Iris pigment epithelial cell (primary cell): Measurements from ENCODE around the gene PHF2.

ENCODE experiments used
- DNase-seq: peaks from one replicate; pipeline ENCODE4 v3.0.0-alpha.2; 2011; ENCODE audit warnings: low read depth

PHF2 gene

GRCh38 chr9:93601063-93601462, 24.7 kb downstream of the PHF2 start:
- DNase-seq: no peak

- DNase-seq: no peak
Measured at GRCh38 chr9:93601666-93602065, 25.3 kb downstream of the PHF2 start.

- no peak for DNase-seq
Measured at GRCh38 chr9:93603011-93603410, 26.6 kb downstream of the PHF2 start.

- DNase-seq: no peak
Measured at GRCh38 chr9:93603906-93604326, 27.5 kb downstream of the PHF2 start.

GRCh38 chr9:93606187-93606586, 29.8 kb downstream of the PHF2 start:
- no peak for DNase-seq

GRCh38 chr9:93610206-93610605, 33.8 kb downstream of the PHF2 start:
- DNase-seq: no peak

- DNase-seq: no peak
Measured at GRCh38 chr9:93612052-93612795, 35.8 kb downstream of the PHF2 start.

GRCh38 chr9:93612796-93613154, 36.4 kb downstream of the PHF2 start:
- DNase-seq: no peak

GRCh38 chr9:93613174-93613573, 36.8 kb downstream of the PHF2 start:
- DNase-seq: no peak

GRCh38 chr9:93613791-93614190, 37.4 kb downstream of the PHF2 start:
- no peak for DNase-seq

- no peak for DNase-seq
Measured at GRCh38 chr9:93614830-93615468, 38.6 kb downstream of the PHF2 start.

GRCh38 chr9:93616044-93616443, 39.7 kb downstream of the PHF2 start:
- DNase-seq: no peak

GRCh38 chr9:93617273-93617672, 40.9 kb downstream of the PHF2 start:
- DNase-seq: no peak

- no peak for DNase-seq
Measured at GRCh38 chr9:93619272-93619775, 42.9 kb downstream of the PHF2 start.

- DNase-seq: no peak
Measured at GRCh38 chr9:93620041-93620506, 43.7 kb downstream of the PHF2 start.

GRCh38 chr9:93620881-93621820, 44.8 kb downstream of the PHF2 start:
- DNase-seq: no peak

- DNase-seq: no peak
Measured at GRCh38 chr9:93621922-93622321, 45.5 kb downstream of the PHF2 start.

- no peak for DNase-seq
Measured at GRCh38 chr9:93622691-93623090, 46.3 kb downstream of the PHF2 start.

- no peak for DNase-seq
Measured at GRCh38 chr9:93623753-93624152, 47.4 kb downstream of the PHF2 start.

GRCh38 chr9:93624431-93624834, 48.0 kb downstream of the PHF2 start:
- DNase-seq: no peak

GRCh38 chr9:93624977-93625376, 48.6 kb downstream of the PHF2 start:
- no peak for DNase-seq

- no peak for DNase-seq
Measured at GRCh38 chr9:93629920-93630319, 53.5 kb downstream of the PHF2 start.
